DND-41 (cell line): ENCODE results near the gene TNNC1.
A peak's percentile ranks its signal among the peaks of the same experiment; 100 is the strongest.

Source experiments
- ATAC-seq: fragments of 200-7000 bp; cut with Tn5 transposase; 3 replicates; pipeline ENCODE4 v1.9.1; 2021; ENCODE audit warnings: low read depth; ENCODE audit not compliant: insufficient read depth
- DNase-seq: peaks from one replicate; pipeline ENCODE4 v3.0.0-alpha.2; 2020
- H2AFZ ChIP-seq: 2 replicates; pipeline ENCODE4 v1.6.0; 2012; ENCODE audit warnings: low read depth, low read length
- H3K27ac ChIP-seq: 2 replicates; pipeline ENCODE4 v1.5.1; 2012; ENCODE audit warnings: low read length, inconsistent platforms
- H3K27me3 ChIP-seq: fragments of 200-600 bp; sonication (generic); 2 replicates; pipeline ENCODE4 v1.6.0; 2012; ENCODE audit warnings: low read length, mild to moderate bottlenecking, inconsistent platforms; ENCODE audit not compliant: insufficient read depth, poor library complexity
- H3K36me3 ChIP-seq: 2 replicates; pipeline ENCODE4 v1.5.1; 2012; ENCODE audit warnings: low read length, inconsistent platforms; ENCODE audit not compliant: insufficient read depth
- H3K4me1 ChIP-seq: 2 replicates; pipeline ENCODE4 v1.5.1; 2012; ENCODE audit warnings: mild to moderate bottlenecking, low read length; ENCODE audit not compliant: insufficient read depth
- H3K4me2 ChIP-seq: 2 replicates; pipeline ENCODE4 v1.6.0; 2012; ENCODE audit warnings: mild to moderate bottlenecking, moderate library complexity, low read length, inconsistent platforms; ENCODE audit not compliant: insufficient read depth
- H3K4me3 ChIP-seq, 2 experiments: fragments of 200-600 bp in 1 of 2; shearing (Covaris generic) in 1 of 2; 2 replicates each; pipeline ENCODE4 v1.5.1; 2012 to 2016; ENCODE audit warnings: inconsistent platforms in 2 of 2, low read length in 2 of 2, mild to moderate bottlenecking in 2 of 2, low read depth in 1 of 2, moderate library complexity in 1 of 2
- H3K79me2 ChIP-seq: 2 replicates; pipeline ENCODE4 v1.6.0; 2012; ENCODE audit warnings: low read length, inconsistent platforms; ENCODE audit not compliant: insufficient read depth
- H3K9ac ChIP-seq: 2 replicates; pipeline ENCODE4 v1.6.0; 2012; ENCODE audit warnings: low read depth, mild to moderate bottlenecking, inconsistent platforms, low read length, moderate library complexity
- H3K9me3 ChIP-seq: 2 replicates; pipeline ENCODE4 v1.5.1; 2012; ENCODE audit warnings: low read length, moderate library complexity, mild to moderate bottlenecking, inconsistent platforms; ENCODE audit not compliant: insufficient read depth, severe bottlenecking
- H4K20me1 ChIP-seq: 2 replicates; pipeline ENCODE4 v1.6.0; 2012; ENCODE audit warnings: low read length; ENCODE audit not compliant: insufficient read depth
- CTCF ChIP-seq: IDR thresholded peaks from 2 replicates; pipeline ENCODE4 v1.5.1; 2012; ENCODE audit warnings: borderline replicate concordance, low read length, moderate library complexity, mild to moderate bottlenecking; ENCODE audit not compliant: poor library complexity, severe bottlenecking; ENCODE audit errors: extremely low read depth
- EZH2 ChIP-seq: IDR thresholded peaks from 3 replicates; pipeline ENCODE4 v1.6.1; 2012; ENCODE audit warnings: borderline replicate concordance, low read depth, mild to moderate bottlenecking, moderate library complexity, low read length, inconsistent platforms; ENCODE audit not compliant: severe bottlenecking

The TNNC1 gene

GRCh38 chr3:52461874-52462273 lies 8.0 kb upstream of the TNNC1 start:
- peaks cover 9% of the 10 kb centered on the region for H3K4me1 ChIP-seq
- no peak overlapping the region for H2AFZ ChIP-seq
- DNase-seq (no peak), ATAC-seq (no peak)
- no peak overlapping the region for H3K4me2 ChIP-seq
- no peaks in the 10 kb centered on the region for H3K9me3 ChIP-seq
- no peak overlapping the region for H3K4me3 ChIP-seq
- peaks cover 87% of the 10 kb centered on the region for H3K79me2 ChIP-seq
- peaks cover 21% of the 10 kb centered on the region for H4K20me1 ChIP-seq
- no peaks in the 10 kb centered on the region for H3K27me3 ChIP-seq
- no peak overlapping the region for H3K27ac ChIP-seq
- no peak overlapping the region for H3K9ac ChIP-seq
- TF ChIP-seq CTCF, result no peak
- TF ChIP-seq EZH2, result no peak
- H3K36me3 ChIP-seq, result peaks cover 84% of the 10 kb centered on the region

- DNase-seq, result no peak
- Histone ChIP-seq H3K9me3 (no peaks in the 10 kb centered on the region), H3K79me2 (peaks cover 76% of the 10 kb centered on the region), H3K27ac (no peak overlapping the region), H3K27me3 (no peaks in the 10 kb centered on the region), H3K9ac (no peak overlapping the region), H3K4me3 (no peak overlapping the region), H4K20me1 (peaks cover 11% of the 10 kb centered on the region; the same call in 1 of the 2 replicates), H2AFZ (no peak overlapping the region), H3K4me1 (peaks cover 26% of the 10 kb centered on the region), H3K4me2 (no peak overlapping the region), H3K36me3 (peaks cover 61% of the 10 kb centered on the region)
- TF ChIP-seq EZH2, result no peak
- no peak for ATAC-seq
Measured at GRCh38 chr3:52458770-52459545, 5.1 kb upstream of the TNNC1 start.

- no peak overlapping the region; the same call in 1 of the 2 replicates for H3K9ac ChIP-seq
- H2AFZ ChIP-seq, result no peak overlapping the region
- H3K4me1 ChIP-seq, result peaks cover 26% of the 10 kb centered on the region
- H3K4me2 ChIP-seq, result peak overlapping the region; percentile 85; the same call in 1 of the 2 replicates
- TF ChIP-seq EZH2 (no peak), CTCF (no peak)
- H3K36me3 ChIP-seq, result peaks cover 54% of the 10 kb centered on the region
- H3K9me3 ChIP-seq, result no peaks in the 10 kb centered on the region
- no peak overlapping the region for H3K4me3 ChIP-seq
- ATAC-seq, result no peak
- peaks cover 11% of the 10 kb centered on the region; the same call in 1 of the 2 replicates for H4K20me1 ChIP-seq
- H3K27ac ChIP-seq, result no peak overlapping the region
- no peak for DNase-seq
- peaks cover 68% of the 10 kb centered on the region for H3K79me2 ChIP-seq
- H3K27me3 ChIP-seq, result no peaks in the 10 kb centered on the region
Measured at GRCh38 chr3:52458031-52458760, 4.4 kb upstream of the TNNC1 start.

GRCh38 chr3:52456800-52457183 lies 3.0 kb upstream of the TNNC1 start:
- ATAC-seq (no peak), DNase-seq (no peak)
- Histone ChIP-seq H3K27me3 (no peaks in the 10 kb centered on the region), H3K4me2 (peak overlapping the region; percentile 85), H3K27ac (peak overlapping the region; percentile 89), H3K9me3 (no peaks in the 10 kb centered on the region), H3K4me1 (peaks cover 26% of the 10 kb centered on the region), H2AFZ (peak overlapping the region; percentile 97; the same call in 1 of the 2 replicates), H4K20me1 (0 out of 2 replicates have a peak, but pooled peaks cover 7% of the 10 kb centered on the region), H3K4me3 (peak overlapping the region; percentile 94 to 96; a peak in 3 of 4 replicates), H3K79me2 (peaks cover 54% of the 10 kb centered on the region), H3K36me3 (peaks cover 42% of the 10 kb centered on the region), H3K9ac (peak overlapping the region; percentile 97)
- TF ChIP-seq CTCF (no peak), EZH2 (no peak)
